K562 (cell line): ENCODE results near the gene ATP6V1F. TPM values are rescaled to one million over a fixed set of nuclear protein-coding genes. Genes with fewer than 3 reads are reported as not detected.

Experiments used
- BCL6 ChIP-seq: fragments of 250-450 bp; sonication (Bioruptor Pico); IDR thresholded peaks from 2 replicates; pipeline ENCODE4 v1.4.0; 2020
- COPS2 ChIP-seq: fragments of 450-650 bp; conservative IDR thresholded peaks from 2 replicates; pipeline ENCODE4 v1.6.1; 2016; ENCODE audit warnings: mild to moderate bottlenecking, moderate library complexity
- KDM1A ChIP-seq, 2 experiments: fragments of 450-650 bp; IDR thresholded peaks; 2 replicates each; pipeline ENCODE4 v1.6.1; 2016; ENCODE audit warnings: mild to moderate bottlenecking in 2 of 2
- NBN ChIP-seq: fragments of 450-650 bp; IDR thresholded peaks from 2 replicates; pipeline ENCODE4 v1.6.1; 2016; ENCODE audit warnings: low read depth, mild to moderate bottlenecking
- PHF21A ChIP-seq: fragments of 450-650 bp; IDR thresholded peaks from 2 replicates; pipeline ENCODE4 v1.6.1; 2017; ENCODE audit warnings: low read depth, borderline replicate concordance
- SMC3 ChIP-seq: conservative IDR thresholded peaks from 2 replicates; pipeline ENCODE4 v1.6.1; 2011; ENCODE audit warnings: low read depth, low read length, improper control_type of control experiment; ENCODE audit not compliant: insufficient read depth
- SP2 ChIP-seq: IDR thresholded peaks from 2 replicates; pipeline ENCODE4 v1.6.1; 2011; ENCODE audit warnings: mild to moderate bottlenecking, low read depth, low read length, moderate library complexity; ENCODE audit not compliant: poor library complexity, severe bottlenecking; ENCODE audit errors: extremely low read depth
- SRSF3 ChIP-seq: fragments of 200-400 bp; formaldehyde crosslinking; IDR thresholded peaks from 2 replicates; pipeline ENCODE4 v1.6.1; 2016; ENCODE audit warnings: mild to moderate bottlenecking, low read length, moderate library complexity; ENCODE audit not compliant: insufficient read depth
- TCF7L2 ChIP-seq: fragments of 150-350 bp; IDR thresholded peaks from 2 replicates; pipeline ENCODE4 v1.6.1; 2016; ENCODE audit warnings: low read depth, mild to moderate bottlenecking, low read length, moderate library complexity
- ZBTB7A ChIP-seq: IDR thresholded peaks from 2 replicates; pipeline ENCODE4 v1.6.1; 2011; ENCODE audit warnings: low read depth, mild to moderate bottlenecking, low read length, moderate library complexity, borderline replicate concordance; ENCODE audit not compliant: control insufficient read depth
- ZNF224 ChIP-seq: sonication (generic); formaldehyde crosslinking; IDR thresholded peaks from 2 replicates; pipeline ENCODE4 v1.8.0; 2022; ENCODE audit warnings: mild to moderate bottlenecking, missing genetic modification reagents
- ZNF274 ChIP-seq: IDR thresholded peaks from 2 replicates; pipeline ENCODE4 v1.6.1; 2011; ENCODE audit warnings: low read depth, mild to moderate bottlenecking, low read length, moderate library complexity, borderline replicate concordance
- polyA plus RNA-seq, 8 experiments: library from polyadenylated mRNA; depleted of rRNA in 4 of 8; stranded (reverse) in 5 of 8; unstranded in 3 of 8; fragments of >200 nt; fragmentation: Nextera tagmentation in 2 of 8; fragmentation: Illumina TruSeq in 1 of 8; extraction: Ambion mirVana in 2 of 8; extraction: Trizol in 1 of 8; gene quantifications; 2 replicates each; pipeline versions ENCODE4 v1.2.1 to v1.2.3, GENCODE V29; 2011 to 2014; ENCODE audit warnings: inconsistent platforms in 1 of 8, missing spikeins in 1 of 8
- total RNA-seq, 7 experiments: library from RNA; depleted of rRNA in 6 of 7; stranded (reverse); fragments of >200 nt in 6 of 7; fragmentation: Illumina TruSeq in 2 of 7; extraction: Trizol in 2 of 7; gene quantifications; 2 replicates each; pipeline versions ENCODE4 v1.2.1 to v1.2.3, GENCODE V29; 2011 to 2021; ENCODE audit warnings: low replicate concordance in 1 of 7
- TF ChIP-seq, protein P1 (sequence below): sonication (generic); formaldehyde crosslinking; IDR thresholded peaks from 2 replicates; pipeline ENCODE4 v1.8.0; 2023; ENCODE audit warnings: mild to moderate bottlenecking, missing genetic modification reagents
- TF ChIP-seq, protein P2 (sequence below): fragments of 200-800 bp; sonication (Bioruptor generic); IDR thresholded peaks from 2 replicates; pipeline ENCODE4 v1.6.1; 2016; ENCODE audit warnings: missing genetic modification characterization, missing compliant biosample characterization
- TF ChIP-seq, protein P3 (sequence below): fragments of 200-400 bp; formaldehyde crosslinking; IDR thresholded peaks from 2 replicates; pipeline ENCODE4 v1.6.1; 2017; ENCODE audit warnings: mild to moderate bottlenecking, low read depth, low read length, moderate library complexity

ATP6V1F gene
- total and polyA plus RNA-seq, 9 of the 15 experiments (the other 6 are each of a cell fraction or from before 2014, with no cell fraction given), result 206 to 1,123 (median 542) TPM

DNA sequence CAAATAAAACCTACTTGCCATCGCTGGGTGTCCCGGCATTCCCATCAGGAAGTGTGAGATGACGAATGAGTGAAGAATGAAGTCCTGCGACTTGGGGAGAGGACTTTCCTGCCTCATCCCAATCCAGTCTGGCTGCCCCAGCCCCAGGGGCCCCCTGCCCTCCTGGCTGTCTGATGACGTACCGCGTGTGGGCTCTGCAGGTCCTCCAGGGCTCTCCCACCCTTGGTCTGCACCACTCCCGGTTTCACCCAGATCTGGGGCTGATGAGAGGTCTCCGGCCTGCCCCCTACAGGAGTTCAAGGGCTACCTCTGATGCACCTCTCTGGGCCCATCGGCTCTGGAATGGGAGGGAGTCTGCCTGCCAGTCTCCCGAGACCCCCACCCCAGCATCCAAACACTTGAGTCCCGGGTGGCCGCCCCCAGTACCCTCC is 9.8 kb downstream of the ATP6V1F start (continued):
- TF ChIP-seq, protein P1, sequence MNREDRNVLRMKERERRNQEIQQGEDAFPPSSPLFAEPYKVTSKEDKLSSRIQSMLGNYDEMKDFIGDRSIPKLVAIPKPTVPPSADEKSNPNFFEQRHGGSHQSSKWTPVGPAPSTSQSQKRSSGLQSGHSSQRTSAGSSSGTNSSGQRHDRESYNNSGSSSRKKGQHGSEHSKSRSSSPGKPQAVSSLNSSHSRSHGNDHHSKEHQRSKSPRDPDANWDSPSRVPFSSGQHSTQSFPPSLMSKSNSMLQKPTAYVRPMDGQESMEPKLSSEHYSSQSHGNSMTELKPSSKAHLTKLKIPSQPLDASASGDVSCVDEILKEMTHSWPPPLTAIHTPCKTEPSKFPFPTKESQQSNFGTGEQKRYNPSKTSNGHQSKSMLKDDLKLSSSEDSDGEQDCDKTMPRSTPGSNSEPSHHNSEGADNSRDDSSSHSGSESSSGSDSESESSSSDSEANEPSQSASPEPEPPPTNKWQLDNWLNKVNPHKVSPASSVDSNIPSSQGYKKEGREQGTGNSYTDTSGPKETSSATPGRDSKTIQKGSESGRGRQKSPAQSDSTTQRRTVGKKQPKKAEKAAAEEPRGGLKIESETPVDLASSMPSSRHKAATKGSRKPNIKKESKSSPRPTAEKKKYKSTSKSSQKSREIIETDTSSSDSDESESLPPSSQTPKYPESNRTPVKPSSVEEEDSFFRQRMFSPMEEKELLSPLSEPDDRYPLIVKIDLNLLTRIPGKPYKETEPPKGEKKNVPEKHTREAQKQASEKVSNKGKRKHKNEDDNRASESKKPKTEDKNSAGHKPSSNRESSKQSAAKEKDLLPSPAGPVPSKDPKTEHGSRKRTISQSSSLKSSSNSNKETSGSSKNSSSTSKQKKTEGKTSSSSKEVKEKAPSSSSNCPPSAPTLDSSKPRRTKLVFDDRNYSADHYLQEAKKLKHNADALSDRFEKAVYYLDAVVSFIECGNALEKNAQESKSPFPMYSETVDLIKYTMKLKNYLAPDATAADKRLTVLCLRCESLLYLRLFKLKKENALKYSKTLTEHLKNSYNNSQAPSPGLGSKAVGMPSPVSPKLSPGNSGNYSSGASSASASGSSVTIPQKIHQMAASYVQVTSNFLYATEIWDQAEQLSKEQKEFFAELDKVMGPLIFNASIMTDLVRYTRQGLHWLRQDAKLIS (CRISPR knock-in tag), result no peak
- TF ChIP-seq, protein P2, sequence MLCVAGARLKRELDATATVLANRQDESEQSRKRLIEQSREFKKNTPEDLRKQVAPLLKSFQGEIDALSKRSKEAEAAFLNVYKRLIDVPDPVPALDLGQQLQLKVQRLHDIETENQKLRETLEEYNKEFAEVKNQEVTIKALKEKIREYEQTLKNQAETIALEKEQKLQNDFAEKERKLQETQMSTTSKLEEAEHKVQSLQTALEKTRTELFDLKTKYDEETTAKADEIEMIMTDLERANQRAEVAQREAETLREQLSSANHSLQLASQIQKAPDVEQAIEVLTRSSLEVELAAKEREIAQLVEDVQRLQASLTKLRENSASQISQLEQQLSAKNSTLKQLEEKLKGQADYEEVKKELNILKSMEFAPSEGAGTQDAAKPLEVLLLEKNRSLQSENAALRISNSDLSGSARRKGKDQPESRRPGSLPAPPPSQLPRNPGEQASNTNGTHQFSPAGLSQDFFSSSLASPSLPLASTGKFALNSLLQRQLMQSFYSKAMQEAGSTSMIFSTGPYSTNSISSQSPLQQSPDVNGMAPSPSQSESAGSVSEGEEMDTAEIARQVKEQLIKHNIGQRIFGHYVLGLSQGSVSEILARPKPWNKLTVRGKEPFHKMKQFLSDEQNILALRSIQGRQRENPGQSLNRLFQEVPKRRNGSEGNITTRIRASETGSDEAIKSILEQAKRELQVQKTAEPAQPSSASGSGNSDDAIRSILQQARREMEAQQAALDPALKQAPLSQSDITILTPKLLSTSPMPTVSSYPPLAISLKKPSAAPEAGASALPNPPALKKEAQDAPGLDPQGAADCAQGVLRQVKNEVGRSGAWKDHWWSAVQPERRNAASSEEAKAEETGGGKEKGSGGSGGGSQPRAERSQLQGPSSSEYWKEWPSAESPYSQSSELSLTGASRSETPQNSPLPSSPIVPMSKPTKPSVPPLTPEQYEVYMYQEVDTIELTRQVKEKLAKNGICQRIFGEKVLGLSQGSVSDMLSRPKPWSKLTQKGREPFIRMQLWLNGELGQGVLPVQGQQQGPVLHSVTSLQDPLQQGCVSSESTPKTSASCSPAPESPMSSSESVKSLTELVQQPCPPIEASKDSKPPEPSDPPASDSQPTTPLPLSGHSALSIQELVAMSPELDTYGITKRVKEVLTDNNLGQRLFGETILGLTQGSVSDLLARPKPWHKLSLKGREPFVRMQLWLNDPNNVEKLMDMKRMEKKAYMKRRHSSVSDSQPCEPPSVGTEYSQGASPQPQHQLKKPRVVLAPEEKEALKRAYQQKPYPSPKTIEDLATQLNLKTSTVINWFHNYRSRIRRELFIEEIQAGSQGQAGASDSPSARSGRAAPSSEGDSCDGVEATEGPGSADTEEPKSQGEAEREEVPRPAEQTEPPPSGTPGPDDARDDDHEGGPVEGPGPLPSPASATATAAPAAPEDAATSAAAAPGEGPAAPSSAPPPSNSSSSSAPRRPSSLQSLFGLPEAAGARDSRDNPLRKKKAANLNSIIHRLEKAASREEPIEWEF, result no peak
- TF ChIP-seq TCF7L2 (no peak), KDM1A (IDR thresholded peaks at IDR 0.05) (no peak), ZNF274 (no peak), COPS2 (no peak), PHF21A (no peak), ZNF224 (no peak), SMC3 (0 out of 2 replicates have a peak, but pooled peaks have one; percentile 23), ZBTB7A (peak; percentile 34; the same call in 1 of the 2 replicates), BCL6 (CRISPR knock-in tag) (no peak), SP2 (peak; percentile 12), NBN (no peak), SRSF3 (no peak)
- TF ChIP-seq, protein P3, sequence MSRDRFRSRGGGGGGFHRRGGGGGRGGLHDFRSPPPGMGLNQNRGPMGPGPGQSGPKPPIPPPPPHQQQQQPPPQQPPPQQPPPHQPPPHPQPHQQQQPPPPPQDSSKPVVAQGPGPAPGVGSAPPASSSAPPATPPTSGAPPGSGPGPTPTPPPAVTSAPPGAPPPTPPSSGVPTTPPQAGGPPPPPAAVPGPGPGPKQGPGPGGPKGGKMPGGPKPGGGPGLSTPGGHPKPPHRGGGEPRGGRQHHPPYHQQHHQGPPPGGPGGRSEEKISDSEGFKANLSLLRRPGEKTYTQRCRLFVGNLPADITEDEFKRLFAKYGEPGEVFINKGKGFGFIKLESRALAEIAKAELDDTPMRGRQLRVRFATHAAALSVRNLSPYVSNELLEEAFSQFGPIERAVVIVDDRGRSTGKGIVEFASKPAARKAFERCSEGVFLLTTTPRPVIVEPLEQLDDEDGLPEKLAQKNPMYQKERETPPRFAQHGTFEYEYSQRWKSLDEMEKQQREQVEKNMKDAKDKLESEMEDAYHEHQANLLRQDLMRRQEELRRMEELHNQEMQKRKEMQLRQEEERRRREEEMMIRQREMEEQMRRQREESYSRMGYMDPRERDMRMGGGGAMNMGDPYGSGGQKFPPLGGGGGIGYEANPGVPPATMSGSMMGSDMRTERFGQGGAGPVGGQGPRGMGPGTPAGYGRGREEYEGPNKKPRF, result no peak
